SU-DHL-6 (cell line): Measurements from ENCODE around the gene GIPC3.

Experiments
- EZH2phosphoT487 ChIP-seq: fragments of 200-600 bp; sonication (generic), shearing (Covaris generic); conservative IDR thresholded peaks from 2 replicates; pipeline ENCODE4 v1.6.1; 2018; ENCODE audit warnings: mild to moderate bottlenecking, antibody characterized with exemption, low read length, moderate library complexity, mixed read lengths
- TF ChIP-seq, protein P1 (sequence below): fragments of 200-600 bp; sonication (generic); IDR thresholded peaks from one replicate; pipeline ENCODE4 v1.5.1; 2017; ENCODE audit warnings: antibody characterized with exemption, mild to moderate bottlenecking, low read length, moderate library complexity; ENCODE audit not compliant: insufficient read depth, poor library complexity, severe bottlenecking

DNA sequence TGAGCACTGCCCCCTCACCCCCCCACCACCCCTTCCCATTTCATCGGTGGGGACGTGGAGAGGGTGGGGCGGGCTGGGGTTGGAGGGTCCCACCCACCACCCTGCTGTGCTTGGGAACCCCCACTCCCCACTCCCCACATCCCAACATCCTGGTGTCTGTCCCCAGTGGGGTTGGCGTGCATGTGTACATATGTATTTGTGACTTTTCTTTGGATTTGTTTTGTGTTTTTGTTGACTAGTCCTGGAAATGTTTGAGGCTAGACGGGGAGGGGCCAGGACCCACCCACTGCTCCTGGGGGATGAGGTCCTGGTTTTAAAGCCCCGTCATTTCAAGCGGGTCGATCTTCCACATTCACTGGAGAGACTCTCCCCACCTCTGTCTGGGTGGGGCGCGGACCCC is 49.3 kb upstream of the GIPC3 start:
- TF ChIP-seq, protein P1, sequence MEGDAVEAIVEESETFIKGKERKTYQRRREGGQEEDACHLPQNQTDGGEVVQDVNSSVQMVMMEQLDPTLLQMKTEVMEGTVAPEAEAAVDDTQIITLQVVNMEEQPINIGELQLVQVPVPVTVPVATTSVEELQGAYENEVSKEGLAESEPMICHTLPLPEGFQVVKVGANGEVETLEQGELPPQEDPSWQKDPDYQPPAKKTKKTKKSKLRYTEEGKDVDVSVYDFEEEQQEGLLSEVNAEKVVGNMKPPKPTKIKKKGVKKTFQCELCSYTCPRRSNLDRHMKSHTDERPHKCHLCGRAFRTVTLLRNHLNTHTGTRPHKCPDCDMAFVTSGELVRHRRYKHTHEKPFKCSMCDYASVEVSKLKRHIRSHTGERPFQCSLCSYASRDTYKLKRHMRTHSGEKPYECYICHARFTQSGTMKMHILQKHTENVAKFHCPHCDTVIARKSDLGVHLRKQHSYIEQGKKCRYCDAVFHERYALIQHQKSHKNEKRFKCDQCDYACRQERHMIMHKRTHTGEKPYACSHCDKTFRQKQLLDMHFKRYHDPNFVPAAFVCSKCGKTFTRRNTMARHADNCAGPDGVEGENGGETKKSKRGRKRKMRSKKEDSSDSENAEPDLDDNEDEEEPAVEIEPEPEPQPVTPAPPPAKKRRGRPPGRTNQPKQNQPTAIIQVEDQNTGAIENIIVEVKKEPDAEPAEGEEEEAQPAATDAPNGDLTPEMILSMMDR: no peak
- no peak for TF ChIP-seq EZH2phosphoT487
